ENCODE data around the gene KCNH2.
"Not testable (repeated sequence)": the region's sequence is repeated elsewhere in the genome, so short reads cannot be mapped to it uniquely, and the experiment has no call there.

Gene KCNH2

DNA sequence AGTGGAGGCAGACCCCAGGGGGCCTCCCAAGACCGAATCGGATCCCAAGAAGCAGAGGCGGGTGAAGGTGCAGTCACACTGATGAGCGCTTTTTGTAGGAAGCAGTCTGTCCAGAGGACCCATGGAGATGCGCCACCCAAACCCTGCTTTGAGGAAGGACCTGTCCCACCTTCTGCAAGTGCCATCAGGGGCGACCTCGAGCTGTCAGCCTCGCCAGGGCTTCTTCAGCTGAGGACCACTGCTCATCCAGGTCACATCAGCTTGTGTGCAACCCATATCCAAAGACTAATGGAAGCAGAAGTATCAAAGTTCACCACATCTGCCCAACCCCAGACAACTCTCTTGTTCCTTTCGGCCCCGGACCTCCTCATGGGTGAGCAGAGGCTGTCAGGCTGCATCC lies 61.5 kb downstream of the KCNH2 start:
- TF ChIP-seq, protein P1, sequence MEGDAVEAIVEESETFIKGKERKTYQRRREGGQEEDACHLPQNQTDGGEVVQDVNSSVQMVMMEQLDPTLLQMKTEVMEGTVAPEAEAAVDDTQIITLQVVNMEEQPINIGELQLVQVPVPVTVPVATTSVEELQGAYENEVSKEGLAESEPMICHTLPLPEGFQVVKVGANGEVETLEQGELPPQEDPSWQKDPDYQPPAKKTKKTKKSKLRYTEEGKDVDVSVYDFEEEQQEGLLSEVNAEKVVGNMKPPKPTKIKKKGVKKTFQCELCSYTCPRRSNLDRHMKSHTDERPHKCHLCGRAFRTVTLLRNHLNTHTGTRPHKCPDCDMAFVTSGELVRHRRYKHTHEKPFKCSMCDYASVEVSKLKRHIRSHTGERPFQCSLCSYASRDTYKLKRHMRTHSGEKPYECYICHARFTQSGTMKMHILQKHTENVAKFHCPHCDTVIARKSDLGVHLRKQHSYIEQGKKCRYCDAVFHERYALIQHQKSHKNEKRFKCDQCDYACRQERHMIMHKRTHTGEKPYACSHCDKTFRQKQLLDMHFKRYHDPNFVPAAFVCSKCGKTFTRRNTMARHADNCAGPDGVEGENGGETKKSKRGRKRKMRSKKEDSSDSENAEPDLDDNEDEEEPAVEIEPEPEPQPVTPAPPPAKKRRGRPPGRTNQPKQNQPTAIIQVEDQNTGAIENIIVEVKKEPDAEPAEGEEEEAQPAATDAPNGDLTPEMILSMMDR (conservative IDR thresholded peaks at IDR 0.05; ENCODE audit: control insufficient read depth, insufficient read depth, low read depth, low read length): no peak
- no peak overlapping the region for H3K4me3 ChIP-seq (ENCODE audit: control insufficient read depth, low read depth, low read length)
- DNase-seq (ENCODE audit: low read depth): no peak

DNA sequence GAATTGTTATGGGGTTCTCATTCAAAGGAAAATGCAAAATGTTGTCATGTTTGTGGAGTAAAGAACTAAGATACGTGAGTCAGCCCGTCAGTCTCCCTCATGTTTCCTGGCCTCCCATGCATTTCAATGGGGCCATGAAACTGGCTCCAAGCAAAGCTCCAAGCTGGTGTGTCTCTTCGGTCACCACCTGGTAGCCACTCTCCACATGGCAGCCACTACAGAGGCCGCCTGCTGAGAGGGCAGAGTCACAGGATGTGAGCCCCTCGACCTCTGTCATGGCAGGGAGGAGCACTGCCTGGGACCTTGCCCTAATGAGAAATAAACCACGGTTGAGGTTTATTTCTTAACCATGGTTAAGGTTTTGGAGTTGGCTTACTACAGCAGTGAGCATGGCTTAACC lies 63.2 kb downstream of the KCNH2 start:
- H3K4me3 ChIP-seq (ENCODE audit: control insufficient read depth, low read depth, low read length): no peak overlapping the region
- DNase-seq (ENCODE audit: low read depth): no peak
- TF ChIP-seq, protein P1 (conservative IDR thresholded peaks at IDR 0.05; ENCODE audit: control insufficient read depth, insufficient read depth, low read depth, low read length): no peak

DNA sequence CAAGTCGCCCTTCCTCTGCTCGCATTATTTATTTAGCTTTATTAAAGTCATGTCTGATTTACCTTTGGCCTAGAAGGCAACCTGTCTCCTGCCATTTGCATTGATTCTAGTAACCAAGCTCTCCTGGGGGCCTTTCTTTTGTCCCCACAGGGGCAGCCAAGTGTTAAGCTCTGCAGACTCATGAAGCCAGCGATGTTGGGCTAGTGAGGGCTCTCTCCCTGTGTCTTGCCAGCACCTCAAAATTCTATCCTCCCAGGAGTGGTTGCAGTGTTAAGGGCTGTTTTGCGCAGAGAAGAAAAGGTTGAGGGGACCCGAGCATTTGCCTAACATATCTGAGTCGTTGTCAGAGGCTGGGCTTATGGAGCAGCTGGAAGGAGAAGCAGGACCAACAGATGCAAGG lies 63.9 kb downstream of the KCNH2 start:
- H3K4me3 ChIP-seq (ENCODE audit: control insufficient read depth, low read depth, low read length): no peak overlapping the region
- TF ChIP-seq, protein P1 (conservative IDR thresholded peaks at IDR 0.05; ENCODE audit: control insufficient read depth, insufficient read depth, low read depth, low read length): no peak
- DNase-seq (ENCODE audit: low read depth): no peak

- DNase-seq (ENCODE audit: low read depth): no peak
- no peak overlapping the region for H3K4me3 ChIP-seq (ENCODE audit: control insufficient read depth, low read depth, low read length)
- TF ChIP-seq, protein P1 (conservative IDR thresholded peaks at IDR 0.05; ENCODE audit: control insufficient read depth, insufficient read depth, low read depth, low read length): no peak
These were observed 65.7 kb downstream of the KCNH2 start for GRCh38 chr7:150912427-150912826.

GRCh38 chr7:150911590-150912267 lies 66.4 kb downstream of the KCNH2 start:
- no peak for DNase-seq (ENCODE audit: low read depth)
- H3K4me3 ChIP-seq (ENCODE audit: control insufficient read depth, low read depth, low read length): no peak overlapping the region
- TF ChIP-seq, protein P1 (conservative IDR thresholded peaks at IDR 0.05; ENCODE audit: control insufficient read depth, insufficient read depth, low read depth, low read length): no peak

GRCh38 chr7:150910996-150911422 lies 67.1 kb downstream of the KCNH2 start:
- H3K4me3 ChIP-seq (ENCODE audit: control insufficient read depth, low read depth, low read length): no peak overlapping the region
- TF ChIP-seq, protein P1 (conservative IDR thresholded peaks at IDR 0.05; ENCODE audit: control insufficient read depth, insufficient read depth, low read depth, low read length): no peak
- no peak for DNase-seq (ENCODE audit: low read depth)

DNA sequence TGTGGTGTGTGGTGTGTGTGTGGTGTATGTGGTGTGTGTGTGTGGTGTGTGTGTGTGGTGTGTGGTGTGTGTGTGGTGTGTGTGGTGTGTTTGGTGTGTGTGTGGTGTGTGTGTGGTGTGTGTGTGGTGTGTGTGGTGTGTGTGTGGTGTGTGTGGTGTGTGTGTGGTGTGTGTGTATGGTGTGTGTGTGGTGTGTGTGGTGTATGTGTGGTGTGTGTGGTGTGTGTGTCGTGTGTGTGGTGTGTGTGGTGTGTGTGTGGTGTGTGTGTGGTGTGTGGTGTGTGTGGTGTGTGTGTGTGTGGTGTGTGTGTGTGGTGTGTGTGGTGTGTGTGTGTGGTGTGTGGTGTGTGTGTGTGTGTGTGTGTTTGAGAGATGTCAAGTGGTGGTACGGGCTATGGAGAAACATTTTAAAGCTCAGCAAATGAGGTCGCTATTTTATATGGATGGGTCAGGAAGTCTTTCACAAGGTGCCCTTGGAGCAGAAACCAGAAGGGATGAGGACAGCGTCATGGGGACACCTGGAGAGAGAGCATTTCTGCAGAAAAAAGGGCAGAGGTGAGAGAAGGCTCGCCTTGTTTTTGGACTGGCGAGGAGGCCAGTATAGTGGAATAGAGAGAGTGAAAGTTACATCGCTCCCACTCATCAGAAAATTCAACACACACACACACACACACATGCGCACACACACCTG lies 67.7 kb downstream of the KCNH2 start:
- not testable (repeated sequence) for DNase-seq (ENCODE audit: low read depth); H3K4me3 ChIP-seq (ENCODE audit: control insufficient read depth, low read depth, low read length)

All from fibroblast of mammary gland (primary cell).